Osteocyte (in vitro differentiated cells): ENCODE measurements around the gene P2RX7. TPM values are rescaled to one million over a fixed set of nuclear protein-coding genes. Genes with fewer than 3 reads are reported as not detected.
"Not testable (repeated sequence)": the region's sequence is repeated elsewhere in the genome, so short reads cannot be mapped to it uniquely, and the experiment has no call there.

Experiments
- DNase-seq: peaks from one replicate; pipeline ENCODE4 v3.0.0; 2021; ENCODE audit warnings: mixed read lengths; ENCODE audit not compliant: unreplicated experiment; ENCODE audit errors: extremely low spot score
- H3K27ac Mint-ChIP-seq: one replicate; pipeline ENCODE4 v1.8.0; 2021; ENCODE audit warnings: mild to moderate bottlenecking, mixed read lengths; ENCODE audit not compliant: unreplicated experiment
- H3K27me3 Mint-ChIP-seq: one replicate; pipeline ENCODE4 v1.8.0; 2021; ENCODE audit warnings: mixed read lengths; ENCODE audit not compliant: unreplicated experiment
- H3K36me3 Mint-ChIP-seq: one replicate; pipeline ENCODE4 v1.8.0; 2021; ENCODE audit warnings: mixed read lengths; ENCODE audit not compliant: unreplicated experiment
- H3K4me1 Mint-ChIP-seq: one replicate; pipeline ENCODE4 v1.8.0; 2021; ENCODE audit warnings: mixed read lengths; ENCODE audit not compliant: unreplicated experiment
- H3K4me3 Mint-ChIP-seq: one replicate; pipeline ENCODE4 v1.8.0; 2021; ENCODE audit warnings: mild to moderate bottlenecking, moderate library complexity, mixed read lengths; ENCODE audit not compliant: unreplicated experiment
- H3K9me3 Mint-ChIP-seq: one replicate; pipeline ENCODE4 v1.8.0; 2021; ENCODE audit warnings: mixed read lengths; ENCODE audit not compliant: unreplicated experiment
- CTCF ChIP-seq: fragments of 200-600 bp; sonication (generic); IDR thresholded peaks from 2 replicates; pipeline ENCODE4 v1.5.0; 2021; ENCODE audit warnings: antibody characterized with exemption, mild to moderate bottlenecking, moderate library complexity
- total RNA-seq: library from RNA; stranded (reverse); gene quantifications from 2 replicates; pipeline ENCODE4 v1.2.1, GENCODE V29; 2021

The P2RX7 gene
- total RNA-seq, 1 donor from 2014 or later: 0.30 TPM

- DNase-seq: no peak
- no peak for TF ChIP-seq CTCF
- Mint-ChIP-seq H3K36me3 (peaks cover 3% of the 10 kb centered on the region), H3K4me3 (no peak overlapping the region), H3K27me3 (peaks cover 10% of the 10 kb centered on the region), H3K4me1 (no peaks in the 10 kb centered on the region), H3K27ac (no peak overlapping the region), H3K9me3 (no peaks in the 10 kb centered on the region)
These were observed 64.2 kb downstream of the P2RX7 start for GRCh38 chr12:121196902-121197301.

- Mint-ChIP-seq H3K27ac (no peak overlapping the region), H3K4me3 (no peak overlapping the region), H3K9me3 (no peaks in the 10 kb centered on the region), H3K27me3 (peaks cover 10% of the 10 kb centered on the region), H3K4me1 (no peaks in the 10 kb centered on the region), H3K36me3 (no peaks in the 10 kb centered on the region)
- no peak for DNase-seq
- no peak for TF ChIP-seq CTCF
These were observed 66.3 kb downstream of the P2RX7 start for GRCh38 chr12:121198949-121199348.

DNA sequence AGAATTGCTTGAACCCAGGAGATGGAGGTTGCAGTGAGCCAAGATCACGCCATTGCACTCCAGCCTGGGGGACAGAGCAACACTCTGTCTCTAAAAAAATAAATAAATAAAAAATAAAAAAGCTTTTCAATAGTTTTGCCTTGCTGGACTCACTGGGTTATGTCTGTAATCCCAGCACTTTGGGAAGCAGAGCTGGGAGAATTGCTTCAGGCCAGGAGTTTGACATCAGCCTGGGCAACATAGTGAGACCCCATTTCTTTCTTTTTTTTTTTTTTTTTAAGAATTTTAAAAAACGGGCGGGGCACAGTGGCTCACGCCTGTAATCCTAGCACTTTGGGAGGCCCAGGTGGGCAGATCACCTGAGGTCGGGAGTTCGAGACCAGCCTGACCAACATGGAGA lies 68.5 kb downstream of the P2RX7 start:
- H3K4me3 Mint-ChIP-seq, H3K27me3 Mint-ChIP-seq, H3K4me1 Mint-ChIP-seq, DNase-seq, H3K36me3 Mint-ChIP-seq, H3K9me3 Mint-ChIP-seq, H3K27ac Mint-ChIP-seq: not testable (repeated sequence)

- Mint-ChIP-seq H3K4me3 (no peak overlapping the region), H3K27me3 (peaks cover 6% of the 10 kb centered on the region), H3K27ac (no peak overlapping the region), H3K36me3 (peaks cover 2% of the 10 kb centered on the region), H3K4me1 (peaks cover 3% of the 10 kb centered on the region), H3K9me3 (no peaks in the 10 kb centered on the region)
- DNase-seq: no peak
- no peak for TF ChIP-seq CTCF
These were observed 70.0 kb downstream of the P2RX7 start for GRCh38 chr12:121202407-121203355.

- H3K36me3 Mint-ChIP-seq: peaks cover 2% of the 10 kb centered on the region
- no peaks in the 10 kb centered on the region for H3K9me3 Mint-ChIP-seq
These were observed 70.8 kb downstream of the P2RX7 start for GRCh38 chr12:121203482-121203881.

More at GRCh38 chr12:121203482-121203881, 70.8 kb downstream of the P2RX7 start:
- Mint-ChIP-seq H3K4me3 (no peak overlapping the region), H3K27ac (no peak overlapping the region), H3K27me3 (no peaks in the 10 kb centered on the region), H3K4me1 (peaks cover 3% of the 10 kb centered on the region)
- DNase-seq: no peak
- TF ChIP-seq CTCF: no peak
